ENCODE results near the gene CCDC24. TPM values are rescaled to one million over a fixed set of nuclear protein-coding genes. Genes with fewer than 3 reads are reported as not detected.

Gene CCDC24
- total and polyA plus RNA-seq, 9 of the 15 experiments (the other 6 are each of a cell fraction or from before 2014, with no cell fraction given): 0.31 to 4.5 (median 1.5) TPM

- Histone ChIP-seq H3K9me3 (replicated peaks; ENCODE audit: control insufficient read depth, insufficient read depth, low read depth, low read length) (no peaks in the 10 kb centered on the region), H3K36me3 (ENCODE audit: control insufficient read depth, insufficient read depth, low read length) (peaks cover 18% of the 10 kb centered on the region), H3K9me1 (ENCODE audit: control insufficient read depth, insufficient read depth, low read length) (no peaks in the 10 kb centered on the region), H3K27me3 (ENCODE audit: control insufficient read depth in 2 of 2, insufficient read depth in 2 of 2, low read length in 2 of 2) (no peaks in the 10 kb centered on the region), H3K4me2 (ENCODE audit: insufficient read depth, low read length) (no peak overlapping the region), H4K20me1 (replicated peaks; ENCODE audit: control insufficient read depth, insufficient read depth, low read length) (0 out of 2 replicates have a peak, but pooled peaks cover 7% of the 10 kb centered on the region), H3K79me2 (ENCODE audit: control insufficient read depth, insufficient read depth, low read length) (peaks cover 42% of the 10 kb centered on the region), H3K4me1 (replicated peaks in 1 of 2; ENCODE audit: control insufficient read depth in 2 of 2, insufficient read depth in 2 of 2, low read length in 2 of 2) (peaks cover 19 to 40% of the 10 kb centered on the region in 2 experiments), H3K4me3 (no peak overlapping the region), H3K27ac (ENCODE audit: extremely low read depth, low read depth, low read length) (no peak overlapping the region), H3K9ac (ENCODE audit: insufficient read depth in 1 of 2, low read depth in 2 of 2, low read length in 2 of 2) (peak overlapping the region in 1 of 2 experiments; percentile 59; a peak in 2 of 4 replicates), H2AFZ (ENCODE audit: low read depth, low read length) (no peak overlapping the region)
- FAIRE-seq: no peak
- peak; percentile 12; the same call in 1 of the 2 replicates for TF ChIP-seq RBFOX2 (IDR thresholded peaks at IDR 0.05; ENCODE audit: low read depth, low read length)
- no peak for TF ChIP-seq ZFP36 (IDR thresholded peaks at IDR 0.05; ENCODE audit: low read depth, low read length, partially characterized antibody)
- ChIA-PET POLR2A (interaction anchor here (0.6 to 1.7 kb wide), 5 partner anchors 17 to 179 kb away, joined by 3 to 6 read pairs (median 3); no protein-coding TSS in a partner anchor), CTCF (ENCODE audit: low intra/inter-chr PET ratio) (no interaction called here)
- WGBS (ENCODE audit: insufficient coverage, low coverage, missing lambda C conversion rate): 81% methylated on average over 13 of the region's 13 CpGs
- ATAC-seq: no peak
- in situ Hi-C loops (cut with MboI): no loop called here
- no peak for DNase-seq (ENCODE audit: extremely low read depth in 1 of 4, low spot score in 3 of 4)
- no TSS peak for BruUV-seq (replicated peaks)
- intact Hi-C loops (cut with micrococcal nuclease): loop anchor here (5.0 kb wide), 1 partner anchor 88 kb away; no protein-coding TSS in a partner anchor
Observed at GRCh38 chr1:43949678-43950077, 41.7 kb upstream of the CCDC24 start.

- ATAC-seq (no peak), FAIRE-seq (peak; percentile 26), DNase-seq (ENCODE audit: extremely low read depth in 1 of 4, low spot score in 3 of 4) (no peak)
- Histone ChIP-seq H4K20me1 (replicated peaks; ENCODE audit: control insufficient read depth, insufficient read depth, low read length) (0 out of 2 replicates have a peak, but pooled peaks cover 7% of the 10 kb centered on the region), H3K27ac (ENCODE audit: extremely low read depth, low read depth, low read length) (no peak overlapping the region), H3K4me3 (no peak overlapping the region), H3K9me1 (ENCODE audit: control insufficient read depth, insufficient read depth, low read length) (no peaks in the 10 kb centered on the region), H3K9ac (ENCODE audit: insufficient read depth in 1 of 2, low read depth in 2 of 2, low read length in 2 of 2) (no peak overlapping the region), H2AFZ (ENCODE audit: low read depth, low read length) (no peak overlapping the region), H3K79me2 (ENCODE audit: control insufficient read depth, insufficient read depth, low read length) (peaks cover 30% of the 10 kb centered on the region), H3K36me3 (ENCODE audit: control insufficient read depth, insufficient read depth, low read length) (peaks cover 22% of the 10 kb centered on the region), H3K4me1 (replicated peaks in 1 of 2; ENCODE audit: control insufficient read depth in 2 of 2, insufficient read depth in 2 of 2, low read length in 2 of 2) (peaks cover 16 to 35% of the 10 kb centered on the region in 2 experiments; a peak in 4 of 5 replicates), H3K27me3 (ENCODE audit: control insufficient read depth in 2 of 2, insufficient read depth in 2 of 2, low read length in 2 of 2) (no peaks in the 10 kb centered on the region), H3K4me2 (ENCODE audit: insufficient read depth, low read length) (no peak overlapping the region), H3K9me3 (replicated peaks; ENCODE audit: control insufficient read depth, insufficient read depth, low read depth, low read length) (no peaks in the 10 kb centered on the region)
- ChIA-PET CTCF (ENCODE audit: low intra/inter-chr PET ratio) (no interaction called here), POLR2A (interaction anchor here (0.6 to 1.7 kb wide), 3 partner anchors 8 to 85 kb away, joined by 3 to 6 read pairs (median 6); no protein-coding TSS in a partner anchor)
- intact Hi-C loops (cut with micrococcal nuclease) (no loop called here), in situ Hi-C loops (cut with MboI) (no loop called here)
- 81% methylated on average over 4 of the region's 4 CpGs for WGBS (ENCODE audit: insufficient coverage, low coverage, missing lambda C conversion rate)
- BruUV-seq (replicated peaks): no TSS peak
- TF ChIP-seq STAG1 (CRISPR knock-in tag; IDR thresholded peaks at IDR 0.05; ENCODE audit: borderline replicate concordance) (no peak), MXI1 (IDR thresholded peaks at IDR 0.05; ENCODE audit: low read depth, low read length) (no peak), GTF2B (IDR thresholded peaks at IDR 0.05; ENCODE audit: extremely low read depth, insufficient read length) (no peak), POLR2AphosphoS5 (IDR thresholded peaks at IDR 0.05; ENCODE audit: control insufficient read depth, insufficient read depth, low read depth, low read length) (no peak), SREBF1 (IDR thresholded peaks at IDR 0.05; ENCODE audit: borderline replicate concordance, low read depth, low read length) (no peak), MCM3 (IDR thresholded peaks at IDR 0.05) (no peak), CHD4 (IDR thresholded peaks at IDR 0.05; ENCODE audit: insufficient read depth, insufficient replicate concordance, low read depth, low read length, poor library complexity, severe bottlenecking) (no peak)
- TF ChIP-seq, protein P1, sequence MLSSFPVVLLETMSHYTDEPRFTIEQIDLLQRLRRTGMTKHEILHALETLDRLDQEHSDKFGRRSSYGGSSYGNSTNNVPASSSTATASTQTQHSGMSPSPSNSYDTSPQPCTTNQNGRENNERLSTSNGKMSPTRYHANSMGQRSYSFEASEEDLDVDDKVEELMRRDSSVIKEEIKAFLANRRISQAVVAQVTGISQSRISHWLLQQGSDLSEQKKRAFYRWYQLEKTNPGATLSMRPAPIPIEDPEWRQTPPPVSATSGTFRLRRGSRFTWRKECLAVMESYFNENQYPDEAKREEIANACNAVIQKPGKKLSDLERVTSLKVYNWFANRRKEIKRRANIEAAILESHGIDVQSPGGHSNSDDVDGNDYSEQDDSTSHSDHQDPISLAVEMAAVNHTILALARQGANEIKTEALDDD (IDR thresholded peaks at IDR 0.05): no peak
Observed at GRCh38 chr1:43951021-43951985, 40.1 kb upstream of the CCDC24 start.
